Sciatic nerve (tissue), 2 donors: ENCODE results near the gene ZNF263. TPM values are rescaled to one million over a fixed set of nuclear protein-coding genes. Genes with fewer than 3 reads are reported as not detected.

Experiments
- ATAC-seq: fragments of 200-7000 bp; cut with Tn5 transposase; one replicate; pipeline ENCODE4 v1.9.1; 2020; ENCODE audit warnings: mild to moderate bottlenecking, moderate library complexity
- DNase-seq: peaks from one replicate; pipeline ENCODE4 v3.0.0-alpha.2; 2020; ENCODE audit warnings: low spot score
- intact Hi-C: fragments of 100-400 bp; cut with DNase I; formaldehyde crosslinking; loops from one replicate; pipeline ENCODE4 v1.14.2; 2022
- total RNA-seq: library from RNA; stranded (reverse); fragmentation: NEBNext Ultra II Directional; extraction: Animal tissue kit (Norgen Biotek cat#: 25700); gene quantifications from one replicate; pipeline ENCODE4 v1.2.1, GENCODE V29; 2021
- donor health status: DM: no; HTN: no; CAD: no.
- donor health status: DM: no; HTN: no; CAD: no.

ZNF263 gene
- total RNA-seq, 1 donor from 2014 or later = 31.4 TPM

DNA sequence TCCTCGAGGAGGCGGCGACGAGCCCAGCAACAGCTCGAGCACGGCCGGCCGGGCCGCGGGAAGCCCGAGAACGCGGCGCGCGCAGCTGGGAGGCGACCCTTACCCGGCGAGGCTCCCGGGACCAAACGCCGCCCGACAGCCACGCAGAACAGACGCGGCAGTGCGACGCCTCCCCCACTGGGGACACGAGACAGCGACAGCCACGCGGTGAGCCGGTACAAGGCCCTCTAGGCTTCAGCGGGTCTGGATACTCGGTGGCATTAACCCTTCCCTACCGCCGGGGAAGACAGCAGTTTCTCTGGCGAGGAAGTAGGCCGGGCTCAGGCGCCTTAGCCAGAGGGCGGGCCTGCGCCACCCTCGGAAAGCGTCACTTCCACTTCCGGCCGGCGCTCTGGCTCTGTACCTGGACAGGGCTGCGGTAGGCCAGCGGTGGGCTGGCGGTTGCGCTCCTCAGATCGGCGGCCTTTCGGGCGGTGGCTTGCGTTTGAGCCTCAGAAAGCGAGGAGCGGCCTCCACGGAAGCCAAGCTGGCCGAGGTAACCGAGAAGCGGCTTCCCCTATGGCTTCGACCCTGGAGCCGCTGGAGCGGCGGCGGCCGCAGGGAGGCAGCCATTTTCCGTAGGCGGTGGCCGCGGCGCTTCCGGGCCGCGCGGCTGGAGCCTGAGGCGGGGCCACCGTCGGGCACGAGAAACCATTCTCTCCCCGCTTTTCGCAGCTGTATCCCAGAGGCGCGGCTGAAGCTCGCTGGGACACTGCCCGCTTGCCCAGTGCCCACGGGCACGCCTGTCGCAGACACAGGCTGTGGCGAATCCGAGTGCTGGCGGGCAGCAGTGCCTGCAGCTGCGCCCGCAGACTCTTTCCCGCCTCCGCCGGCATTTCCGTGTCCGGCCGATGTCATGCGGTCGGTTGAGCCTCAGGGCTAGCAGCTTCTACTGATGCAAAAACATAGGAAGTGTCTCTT lies 22.1 kb downstream of the ZNF263 start, which contains the start of the genes TIGD7 and ZNF75A:
TIGD7 (minus strand) TSS at position 322 of the 960 bp plus-strand sequence. CDS start 4,816 bp downstream, outside the sequence.
ZNF75A (plus strand) TSS at position 389 of the 960 bp plus-strand sequence. CDS start 2,932 bp downstream, outside the sequence.
- ATAC-seq (peak; percentile 100), DNase-seq (peak; percentile 91)
- intact Hi-C loops = loop anchor here (10.0 kb wide), 1 partner anchor 99 kb away; the partner anchor contains the start of genes ZNF174 and ZSCAN32

DNA sequence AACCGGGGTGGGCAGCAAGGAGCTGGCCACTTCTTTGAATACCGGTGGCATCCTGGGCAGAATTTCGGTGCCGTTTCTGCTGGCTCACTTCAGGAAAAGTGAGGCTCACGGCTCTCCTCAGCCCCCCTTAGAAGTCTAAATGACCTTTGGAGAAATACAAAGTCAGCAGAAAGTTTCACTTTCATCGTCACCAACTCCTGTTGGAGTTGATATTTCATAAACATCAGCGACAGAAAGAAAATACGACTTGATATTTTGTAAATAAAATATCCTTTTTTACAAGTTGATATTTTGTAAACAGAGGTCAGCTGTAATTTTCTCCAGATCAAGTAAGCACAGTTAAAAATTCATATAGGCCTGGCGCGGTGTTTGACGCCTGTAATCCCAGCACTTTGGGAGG lies 22.8 kb downstream of the ZNF263 start:
- ATAC-seq (no peak), DNase-seq (no peak)
- intact Hi-C loops = loop anchor here (10.0 kb wide), 1 partner anchor 99 kb away; the partner anchor contains the start of genes ZNF174 and ZSCAN32

DNA sequence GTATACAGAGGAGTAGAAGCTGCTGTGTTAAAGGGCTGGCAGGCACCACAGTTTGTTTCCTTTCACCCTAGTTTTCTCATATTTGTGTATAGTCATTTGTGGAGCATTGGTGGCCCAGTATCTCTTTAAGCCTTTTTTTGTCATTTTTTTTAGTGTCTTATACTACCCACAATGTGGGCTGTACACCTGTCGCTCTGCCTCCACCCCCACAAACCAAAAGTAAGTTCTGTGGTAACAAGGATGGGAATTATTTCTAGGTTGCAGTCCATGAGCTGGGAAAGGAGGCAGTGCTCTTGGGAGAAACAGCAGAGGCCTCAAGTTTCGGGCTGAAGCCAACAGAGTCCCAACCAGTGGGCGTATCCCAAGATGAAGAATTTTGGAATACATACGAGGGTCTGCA lies 28.2 kb downstream of the ZNF263 start:
- DNase-seq (no peak), ATAC-seq (no peak)
- intact Hi-C loops = no loop called here

DNA sequence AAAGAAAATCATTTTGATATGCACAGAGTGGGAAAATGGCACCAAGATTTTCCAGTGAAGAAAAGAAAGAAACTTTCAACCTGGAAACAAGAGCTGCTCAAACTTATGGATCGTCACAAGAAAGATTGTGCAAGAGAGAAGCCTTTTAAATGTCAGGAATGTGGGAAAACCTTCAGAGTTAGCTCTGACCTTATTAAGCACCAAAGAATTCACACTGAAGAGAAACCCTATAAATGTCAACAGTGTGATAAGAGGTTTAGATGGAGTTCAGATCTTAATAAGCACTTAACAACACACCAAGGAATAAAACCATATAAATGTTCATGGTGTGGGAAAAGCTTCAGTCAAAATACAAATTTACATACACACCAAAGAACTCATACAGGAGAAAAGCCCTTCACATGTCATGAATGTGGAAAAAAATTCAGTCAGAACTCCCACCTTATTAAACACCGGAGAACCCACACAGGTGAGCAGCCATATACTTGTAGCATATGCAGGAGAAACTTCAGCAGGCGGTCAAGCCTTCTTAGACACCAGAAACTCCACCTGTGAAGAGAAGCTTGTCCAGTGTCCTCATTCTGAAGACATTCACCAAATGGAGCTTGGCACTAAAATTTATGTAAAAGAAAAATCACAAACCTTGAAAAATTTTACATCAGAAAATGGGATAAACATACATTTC lies 34.2 kb downstream of the ZNF263 start:
- intact Hi-C loops = no loop called here
- DNase-seq = no peak
- no peak for ATAC-seq

DNA sequence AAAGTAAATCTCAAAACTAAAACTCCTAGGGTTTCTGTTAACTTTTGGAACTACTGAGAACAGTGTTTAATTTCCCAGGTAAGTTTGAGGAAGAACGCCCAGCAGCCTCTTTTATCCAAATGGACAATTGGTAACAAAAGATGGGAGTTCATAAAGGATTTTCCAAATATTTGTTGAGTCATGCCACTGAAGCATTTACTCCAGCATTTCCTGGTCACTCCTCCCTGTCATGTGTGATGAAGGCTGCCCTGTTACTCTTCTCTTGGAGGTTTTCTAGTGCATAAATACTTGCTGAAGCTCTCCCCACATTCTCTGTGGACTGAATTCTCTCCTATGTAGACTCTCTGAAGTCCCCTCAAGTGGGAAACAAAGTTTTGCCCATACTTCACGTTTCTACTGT lies 38.5 kb downstream of the ZNF263 start:
- DNase-seq = no peak
- no peak for ATAC-seq
- intact Hi-C loops = no loop called here

DNA sequence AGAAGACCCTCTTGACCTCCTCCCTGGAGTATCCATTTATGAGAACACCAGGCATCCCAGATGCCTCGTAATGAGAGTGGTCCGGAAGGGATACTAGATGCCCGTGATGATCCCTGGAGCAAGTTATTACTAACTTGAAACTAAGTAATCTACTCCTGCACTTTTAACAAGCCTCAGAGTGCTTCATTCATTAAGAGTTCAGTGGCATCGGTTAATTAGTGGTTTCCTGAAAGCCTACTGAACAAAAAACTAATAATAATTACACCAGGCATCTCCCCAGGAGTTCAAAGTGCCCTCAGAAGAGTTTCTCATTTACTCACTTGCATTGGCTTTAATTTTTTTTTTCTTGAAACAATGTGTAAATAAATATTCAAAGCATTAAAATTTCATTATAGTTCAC lies 44.2 kb downstream of the ZNF263 start:
- DNase-seq (no peak), ATAC-seq (no peak)
- intact Hi-C loops = no loop called here

DNA sequence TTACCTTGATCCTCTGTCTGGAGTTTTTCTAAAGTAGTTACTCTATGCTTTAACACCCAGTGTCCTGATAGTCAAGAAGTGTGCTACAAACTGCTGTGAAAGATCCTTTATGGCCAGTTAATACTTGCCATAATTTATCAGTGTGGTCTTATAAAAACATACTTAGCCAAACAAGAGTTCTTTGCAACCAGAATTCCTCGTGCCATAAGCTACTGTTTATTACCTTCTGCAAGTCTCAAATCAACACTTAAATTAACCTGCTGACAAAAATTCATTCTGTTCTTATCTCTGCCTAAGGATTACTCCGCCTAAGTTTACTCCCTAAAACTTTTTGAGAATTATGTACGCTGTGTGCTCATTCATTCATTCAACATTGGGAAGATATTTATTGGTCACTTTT lies 44.8 kb downstream of the ZNF263 start:
- intact Hi-C loops = no loop called here
- DNase-seq = no peak
- no peak for ATAC-seq

DNA sequence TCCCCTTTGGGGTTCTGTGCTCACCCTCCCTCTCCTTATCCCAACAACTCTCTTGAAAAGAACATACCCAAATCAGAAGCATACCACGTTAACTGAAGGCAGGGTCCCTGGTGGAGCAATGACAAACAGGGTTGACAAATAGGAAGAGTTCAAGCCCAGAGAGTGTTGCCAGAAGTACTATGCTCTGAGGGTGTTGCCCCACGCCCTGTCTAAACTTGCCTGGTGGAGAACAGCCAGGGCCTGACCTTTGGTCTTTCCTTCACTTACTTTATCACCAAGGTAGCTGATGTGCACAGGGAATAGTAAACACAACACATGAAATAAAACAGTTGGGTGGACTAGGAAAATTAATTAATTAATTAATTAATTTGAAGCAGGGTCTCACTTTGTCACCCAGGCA lies 45.4 kb downstream of the ZNF263 start:
- ATAC-seq (no peak), DNase-seq (no peak)
- intact Hi-C loops = no loop called here

Other genes starting within 250 kb of the ZNF263 start
- 0.22 TPM for gene BICDL2, start 246.5 kb upstream of the ZNF263 start, total RNA-seq
- gene MMP25, start 236.9 kb upstream of the ZNF263 start, total RNA-seq = 9.1 TPM
- 32.6 TPM for gene IL32, start 217.9 kb upstream of the ZNF263 start, total RNA-seq
- not detected for gene ZSCAN10, start 184.2 kb upstream of the ZNF263 start, total RNA-seq
- gene ZNF205, start 170.9 kb upstream of the ZNF263 start, total RNA-seq = 12.3 TPM
- gene ZNF213, start 148.5 kb upstream of the ZNF263 start, total RNA-seq = 9.0 TPM
- gene OR1F1, start 95.3 kb upstream of the ZNF263 start, total RNA-seq = not detected
- gene ZNF200, start 48.3 kb upstream of the ZNF263 start, total RNA-seq = 7.4 TPM
- gene MEFV, start 26.9 kb upstream of the ZNF263 start, total RNA-seq = 3.0 TPM
- 9.9 TPM for gene TIGD7, start 21.9 kb downstream of the ZNF263 start, total RNA-seq
- 33.8 TPM for gene ZNF75A, start 22.0 kb downstream of the ZNF263 start, total RNA-seq
- gene OR2C1, start 72.4 kb downstream of the ZNF263 start, total RNA-seq = 0.40 TPM
- 14.3 TPM for gene ZSCAN32, start 117.5 kb downstream of the ZNF263 start, total RNA-seq
- 10.8 TPM for gene ZNF174, start 117.7 kb downstream of the ZNF263 start, total RNA-seq
- 3.2 TPM for gene ZNF597, start 160.0 kb downstream of the ZNF263 start, total RNA-seq
- gene NAA60, start 160.2 kb downstream of the ZNF263 start, total RNA-seq = 41.3 TPM
- gene C16orf90, start 212.0 kb downstream of the ZNF263 start, total RNA-seq = not detected
- gene CLUAP1, start 217.5 kb downstream of the ZNF263 start, total RNA-seq = 32.7 TPM